Ishikawa (cell line): ENCODE data around the gene SULT4A1.

Source experiments
- CEBPB ChIP-seq: IDR thresholded peaks from 2 replicates; pipeline ENCODE4 v1.6.1; 2012
- CREB1 ChIP-seq: IDR thresholded peaks from 2 replicates; pipeline ENCODE4 v1.6.1; 2012; ENCODE audit warnings: low read depth
- EGR1 ChIP-seq: IDR thresholded peaks from 2 replicates; pipeline ENCODE4 v1.6.1; 2012
- EP300 ChIP-seq: IDR thresholded peaks from 2 replicates; pipeline ENCODE4 v1.6.1; 2012; ENCODE audit warnings: borderline replicate concordance
- FOXM1 ChIP-seq: IDR thresholded peaks from 2 replicates; pipeline ENCODE4 v1.6.1; 2012; ENCODE audit warnings: low read depth, borderline replicate concordance
- NFIC ChIP-seq: IDR thresholded peaks from 2 replicates; pipeline ENCODE4 v1.6.1; 2012
- RAD21 ChIP-seq: IDR thresholded peaks from 2 replicates; pipeline ENCODE4 v1.6.1; 2012; ENCODE audit warnings: low read depth
- TAF1 ChIP-seq: IDR thresholded peaks from 2 replicates; pipeline ENCODE4 v1.6.1; 2012; ENCODE audit warnings: low read depth, mild to moderate bottlenecking
- TCF12 ChIP-seq: IDR thresholded peaks from 2 replicates; pipeline ENCODE4 v1.6.1; 2012; ENCODE audit warnings: low read depth
- TEAD4 ChIP-seq: IDR thresholded peaks from 2 replicates; pipeline ENCODE4 v1.6.1; 2012
- YY1 ChIP-seq: IDR thresholded peaks from 2 replicates; pipeline ENCODE4 v1.6.1; 2012; ENCODE audit warnings: low read depth
- ZBTB7A ChIP-seq: IDR thresholded peaks from 2 replicates; pipeline ENCODE4 v1.6.1; 2012; ENCODE audit warnings: low read depth
- TF ChIP-seq, protein P1 (sequence below): IDR thresholded peaks from 2 replicates; pipeline ENCODE4 v1.6.1; 2012
- TF ChIP-seq, protein P2 (sequence below): IDR thresholded peaks from 2 replicates; pipeline ENCODE4 v1.6.1; 2012; ENCODE audit warnings: low read depth, mild to moderate bottlenecking
- TF ChIP-seq, protein P3 (sequence below): IDR thresholded peaks from 2 replicates; pipeline ENCODE4 v1.6.1; 2012

The SULT4A1 gene

DNA sequence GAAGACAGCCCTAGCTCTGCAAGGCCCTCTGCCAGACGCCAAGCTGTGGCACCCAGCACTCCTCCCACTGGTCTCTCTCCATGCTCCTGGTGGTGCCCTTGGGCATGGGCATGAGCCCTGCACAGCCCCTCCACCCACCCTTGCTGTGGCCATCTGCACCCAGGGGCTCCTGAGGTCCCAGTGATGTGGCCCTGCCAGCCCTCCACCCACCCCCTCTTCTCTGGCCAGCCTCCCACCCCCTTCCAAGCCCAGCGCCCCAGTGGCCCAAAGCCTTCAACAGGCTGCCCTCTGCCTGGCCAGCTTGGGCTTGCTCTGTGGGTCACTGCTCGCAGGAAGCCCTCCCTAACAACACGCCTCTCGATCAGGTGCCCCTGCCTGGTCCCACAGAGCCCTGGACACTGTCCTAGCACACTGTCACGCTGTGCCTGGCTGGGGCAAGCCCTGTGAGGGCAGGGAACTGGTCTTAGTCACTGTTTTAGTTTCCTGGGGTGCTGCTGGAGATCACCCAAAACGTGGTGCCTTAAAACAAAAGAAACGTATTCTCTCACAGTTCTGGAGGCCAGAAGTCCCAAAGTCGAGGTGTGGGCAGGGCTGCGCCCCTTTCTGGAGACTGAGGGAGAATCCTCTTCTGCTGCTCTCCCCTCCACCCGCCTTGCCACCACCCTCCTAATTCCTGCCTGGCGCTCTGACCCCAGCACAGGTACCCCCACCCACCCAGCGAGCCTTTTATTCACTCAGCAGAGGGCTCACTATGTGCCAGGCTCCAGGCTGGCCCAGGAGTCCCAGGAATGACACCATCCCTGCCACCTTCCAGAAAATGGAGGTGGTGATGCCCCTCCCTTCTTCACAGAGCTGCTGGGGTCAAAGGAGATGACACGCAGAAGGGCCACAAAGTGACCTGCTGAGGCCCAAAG, 14.7 kb downstream of the SULT4A1 start:
- TF ChIP-seq EP300 (no peak), FOXM1 (no peak), ZBTB7A (no peak), TEAD4 (no peak), CEBPB (no peak), NFIC (no peak), YY1 (no peak), TCF12 (no peak), TAF1 (no peak), EGR1 (no peak), RAD21 (no peak), CREB1 (no peak)
- TF ChIP-seq, protein P1, sequence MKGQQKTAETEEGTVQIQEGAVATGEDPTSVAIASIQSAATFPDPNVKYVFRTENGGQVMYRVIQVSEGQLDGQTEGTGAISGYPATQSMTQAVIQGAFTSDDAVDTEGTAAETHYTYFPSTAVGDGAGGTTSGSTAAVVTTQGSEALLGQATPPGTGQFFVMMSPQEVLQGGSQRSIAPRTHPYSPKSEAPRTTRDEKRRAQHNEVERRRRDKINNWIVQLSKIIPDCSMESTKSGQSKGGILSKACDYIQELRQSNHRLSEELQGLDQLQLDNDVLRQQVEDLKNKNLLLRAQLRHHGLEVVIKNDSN = no peak
- TF ChIP-seq, protein P2, sequence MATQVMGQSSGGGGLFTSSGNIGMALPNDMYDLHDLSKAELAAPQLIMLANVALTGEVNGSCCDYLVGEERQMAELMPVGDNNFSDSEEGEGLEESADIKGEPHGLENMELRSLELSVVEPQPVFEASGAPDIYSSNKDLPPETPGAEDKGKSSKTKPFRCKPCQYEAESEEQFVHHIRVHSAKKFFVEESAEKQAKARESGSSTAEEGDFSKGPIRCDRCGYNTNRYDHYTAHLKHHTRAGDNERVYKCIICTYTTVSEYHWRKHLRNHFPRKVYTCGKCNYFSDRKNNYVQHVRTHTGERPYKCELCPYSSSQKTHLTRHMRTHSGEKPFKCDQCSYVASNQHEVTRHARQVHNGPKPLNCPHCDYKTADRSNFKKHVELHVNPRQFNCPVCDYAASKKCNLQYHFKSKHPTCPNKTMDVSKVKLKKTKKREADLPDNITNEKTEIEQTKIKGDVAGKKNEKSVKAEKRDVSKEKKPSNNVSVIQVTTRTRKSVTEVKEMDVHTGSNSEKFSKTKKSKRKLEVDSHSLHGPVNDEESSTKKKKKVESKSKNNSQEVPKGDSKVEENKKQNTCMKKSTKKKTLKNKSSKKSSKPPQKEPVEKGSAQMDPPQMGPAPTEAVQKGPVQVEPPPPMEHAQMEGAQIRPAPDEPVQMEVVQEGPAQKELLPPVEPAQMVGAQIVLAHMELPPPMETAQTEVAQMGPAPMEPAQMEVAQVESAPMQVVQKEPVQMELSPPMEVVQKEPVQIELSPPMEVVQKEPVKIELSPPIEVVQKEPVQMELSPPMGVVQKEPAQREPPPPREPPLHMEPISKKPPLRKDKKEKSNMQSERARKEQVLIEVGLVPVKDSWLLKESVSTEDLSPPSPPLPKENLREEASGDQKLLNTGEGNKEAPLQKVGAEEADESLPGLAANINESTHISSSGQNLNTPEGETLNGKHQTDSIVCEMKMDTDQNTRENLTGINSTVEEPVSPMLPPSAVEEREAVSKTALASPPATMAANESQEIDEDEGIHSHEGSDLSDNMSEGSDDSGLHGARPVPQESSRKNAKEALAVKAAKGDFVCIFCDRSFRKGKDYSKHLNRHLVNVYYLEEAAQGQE = no peak
- TF ChIP-seq, protein P3, sequence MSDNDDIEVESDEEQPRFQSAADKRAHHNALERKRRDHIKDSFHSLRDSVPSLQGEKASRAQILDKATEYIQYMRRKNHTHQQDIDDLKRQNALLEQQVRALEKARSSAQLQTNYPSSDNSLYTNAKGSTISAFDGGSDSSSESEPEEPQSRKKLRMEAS = no peak

DNA sequence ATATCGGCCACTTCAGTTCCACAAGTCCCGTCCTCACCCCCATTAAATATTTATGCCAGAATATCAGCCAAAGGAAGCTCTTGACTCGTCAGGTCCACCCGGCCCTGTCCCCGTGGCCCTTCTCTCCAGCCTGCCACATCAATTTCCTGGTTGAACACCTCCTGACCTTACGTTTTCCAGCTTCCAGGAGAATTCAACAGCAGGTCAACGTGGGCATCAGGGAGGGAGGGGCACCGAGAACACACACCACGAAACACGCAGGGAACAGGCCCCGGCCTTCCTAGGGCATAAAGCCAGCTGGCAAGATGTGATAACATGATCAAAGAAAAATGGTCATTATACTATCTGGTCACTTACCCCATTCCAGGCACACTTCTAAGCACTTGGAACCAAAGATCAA, 15.3 kb downstream of the SULT4A1 start:
- no peak for TF ChIP-seq FOXM1
- no peak for TF ChIP-seq ZBTB7A
- no peak for TF ChIP-seq EGR1
- TF ChIP-seq RAD21 = no peak
- no peak for TF ChIP-seq TEAD4
- no peak for TF ChIP-seq CREB1
- no peak for TF ChIP-seq YY1
- TF ChIP-seq, protein P3 = no peak
- TF ChIP-seq, protein P1 = no peak
- TF ChIP-seq, protein P2 = no peak
- TF ChIP-seq TCF12 = no peak
- no peak for TF ChIP-seq EP300
- TF ChIP-seq TAF1 = no peak
- no peak for TF ChIP-seq NFIC
- no peak for TF ChIP-seq CEBPB

DNA sequence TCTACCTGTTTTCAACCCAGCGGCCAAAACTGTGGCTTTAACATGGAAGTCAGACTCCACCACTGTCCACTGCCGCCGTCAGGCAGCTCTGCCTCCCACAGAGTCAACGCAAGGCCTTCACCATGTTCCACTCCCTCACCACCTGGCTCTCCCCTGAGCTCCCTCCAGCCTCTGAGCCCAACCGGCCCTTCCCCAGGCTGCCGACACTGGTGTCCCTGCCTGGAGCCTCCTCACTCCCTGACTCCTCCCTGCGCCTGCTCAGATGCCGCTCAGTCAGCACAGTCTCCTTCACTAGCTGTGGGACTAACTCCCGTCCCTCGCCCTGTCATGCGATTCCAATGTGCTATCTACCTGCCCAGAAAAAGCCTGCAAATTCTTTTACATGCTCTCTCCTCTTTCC, 16.3 kb downstream of the SULT4A1 start:
- TF ChIP-seq, protein P2 = no peak
- TF ChIP-seq, protein P1 = no peak
- TF ChIP-seq EP300 = no peak
- no peak for TF ChIP-seq TCF12
- TF ChIP-seq NFIC = no peak
- no peak for TF ChIP-seq YY1
- TF ChIP-seq ZBTB7A = no peak
- no peak for TF ChIP-seq CREB1
- no peak for TF ChIP-seq TEAD4
- no peak for TF ChIP-seq EGR1
- TF ChIP-seq CEBPB = no peak
- TF ChIP-seq, protein P3 = no peak
- TF ChIP-seq TAF1 = no peak
- no peak for TF ChIP-seq FOXM1
- TF ChIP-seq RAD21 = no peak
